ENCODE results near the gene MEIS3. TPM values are rescaled to one million over a fixed set of nuclear protein-coding genes. Genes with fewer than 3 reads are reported as not detected.
"Not testable (repeated sequence)": the region's sequence is repeated elsewhere in the genome, so short reads cannot be mapped to it uniquely, and the experiment has no call there.

The MEIS3 gene
- total and polyA plus RNA-seq, 2 experiments from 2014 or later = 20.1 to 56.1 TPM

GRCh38 chr19:47386582-47386981, 32.7 kb downstream of the MEIS3 start:
- H3F3A ChIP-seq (ENCODE audit: insufficient read depth); H3K4me1 ChIP-seq (ENCODE audit: insufficient read depth); H3K9ac ChIP-seq; DNase-seq; H2AFZ ChIP-seq; H3K36me3 ChIP-seq (ENCODE audit: low read depth); H4K20me1 ChIP-seq (ENCODE audit: insufficient read depth); H3K27ac ChIP-seq; H3K79me2 ChIP-seq (ENCODE audit: insufficient read depth); H3K9me3 ChIP-seq (ENCODE audit: low read depth); H3K9me2 ChIP-seq (ENCODE audit: insufficient read depth); H3K4me2 ChIP-seq (ENCODE audit: unreplicated experiment); H3K4me3 ChIP-seq; H3K27me3 ChIP-seq (replicated peaks; ENCODE audit: insufficient read depth): not testable (repeated sequence)
- in situ Hi-C loops (cut with MboI) = loop anchor here (10.0 kb wide), 1 partner anchor 92 kb away; no protein-coding TSS in a partner anchor
- 72 to 74% methylated on average over 11 to 12 of the region's 12 CpGs for WGBS, 2 experiments (ENCODE audit: low coverage in 1 of 2, low lambda C conversion rate in 2 of 2, missing lambda C conversion rate in 2 of 2)

- not testable (repeated sequence) for H2AFZ ChIP-seq; H3K27me3 ChIP-seq (replicated peaks; ENCODE audit: insufficient read depth); H3K79me2 ChIP-seq (ENCODE audit: insufficient read depth); H3K9me3 ChIP-seq (ENCODE audit: low read depth); DNase-seq; H3K9ac ChIP-seq; H3K4me2 ChIP-seq (ENCODE audit: unreplicated experiment); H3K4me3 ChIP-seq; H3K27ac ChIP-seq; H4K20me1 ChIP-seq (ENCODE audit: insufficient read depth); H3F3A ChIP-seq (ENCODE audit: insufficient read depth); H3K9me2 ChIP-seq (ENCODE audit: insufficient read depth); H3K4me1 ChIP-seq (ENCODE audit: insufficient read depth); H3K36me3 ChIP-seq (ENCODE audit: low read depth)
- WGBS, 2 experiments (ENCODE audit: low coverage in 1 of 2, low lambda C conversion rate in 2 of 2, missing lambda C conversion rate in 2 of 2) = 71 to 78% methylated on average over 4 of the region's 4 CpGs
- in situ Hi-C loops (cut with MboI) = loop anchor here (10.0 kb wide), 1 partner anchor 90 kb away; no protein-coding TSS in a partner anchor
These were observed 34.8 kb downstream of the MEIS3 start for GRCh38 chr19:47384533-47384932.

DNA sequence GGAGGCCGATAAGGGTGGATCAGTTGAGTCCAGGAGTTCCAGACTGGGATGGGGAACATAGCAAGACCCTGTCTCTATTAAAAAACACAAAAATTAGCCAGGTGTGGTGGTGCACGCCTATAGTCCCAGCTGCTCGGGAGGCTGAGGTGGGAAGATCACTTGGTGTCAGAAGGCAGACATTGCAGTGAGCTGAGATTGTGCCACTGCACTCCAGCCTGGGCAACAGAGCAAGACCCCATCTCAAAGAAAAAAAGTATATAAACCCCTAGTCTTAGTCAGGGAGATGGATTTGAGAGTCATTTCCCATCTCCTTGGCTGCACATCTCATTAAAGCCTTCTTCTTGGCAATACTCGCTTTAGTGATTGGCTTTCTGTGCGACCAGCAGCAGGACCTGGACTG, 35.4 kb downstream of the MEIS3 start:
- H2AFZ ChIP-seq; H3K79me2 ChIP-seq (ENCODE audit: insufficient read depth); H3K9me2 ChIP-seq (ENCODE audit: insufficient read depth); H3F3A ChIP-seq (ENCODE audit: insufficient read depth); H3K27me3 ChIP-seq (replicated peaks; ENCODE audit: insufficient read depth); H3K9me3 ChIP-seq (ENCODE audit: low read depth); H3K4me3 ChIP-seq; H3K4me1 ChIP-seq (ENCODE audit: insufficient read depth); H3K36me3 ChIP-seq (ENCODE audit: low read depth); H4K20me1 ChIP-seq (ENCODE audit: insufficient read depth); H3K4me2 ChIP-seq (ENCODE audit: unreplicated experiment); DNase-seq; H3K9ac ChIP-seq: not testable (repeated sequence)
- in situ Hi-C loops (cut with MboI) = loop anchor here (10.0 kb wide), 1 partner anchor 89 kb away; no protein-coding TSS in a partner anchor
- 55 to 64% methylated on average over 5 of the region's 5 CpGs for WGBS, 2 experiments (ENCODE audit: low coverage in 1 of 2, low lambda C conversion rate in 2 of 2, missing lambda C conversion rate in 2 of 2)
- 0 out of 2 replicates have a peak overlapping the region, but pooled peaks have one; percentile 14 for H3K27ac ChIP-seq

DNA sequence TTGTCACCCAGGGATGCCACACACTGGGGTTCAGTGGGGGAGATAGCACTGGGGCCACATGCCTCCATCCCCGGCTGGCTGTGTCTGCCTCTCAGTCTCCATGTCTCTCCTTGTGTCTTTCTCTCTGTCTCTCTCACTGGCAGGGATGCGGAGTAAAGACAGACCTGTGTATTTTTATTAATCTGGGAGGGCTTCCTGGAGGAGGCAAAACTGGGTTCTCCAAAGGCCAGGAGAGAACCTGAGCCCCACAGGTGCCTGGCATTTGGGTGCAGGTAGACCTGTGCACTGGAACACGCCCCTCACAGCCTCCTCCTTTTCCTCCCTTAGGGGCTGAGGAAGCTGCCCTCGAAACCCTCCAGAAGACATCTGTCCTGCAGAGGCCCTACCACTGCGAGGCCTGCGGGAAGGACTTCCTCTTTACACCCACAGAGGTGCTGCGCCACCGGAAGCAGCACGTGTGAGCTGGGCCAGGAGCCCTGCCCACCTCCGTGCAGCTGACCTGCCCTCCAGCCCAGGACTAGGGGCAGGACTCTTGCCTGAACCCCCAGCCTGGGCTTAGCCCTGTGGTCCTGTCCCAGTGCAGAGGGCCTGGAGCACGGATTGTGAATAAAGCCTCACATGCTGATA, 37.6 kb downstream of the MEIS3 start:
- DNase-seq = no peak
- in situ Hi-C loops (cut with MboI) = loop anchor here (10.0 kb wide), 1 partner anchor 87 kb away; no protein-coding TSS in a partner anchor
- WGBS, 2 experiments (ENCODE audit: low coverage in 1 of 2, low lambda C conversion rate in 2 of 2, missing lambda C conversion rate in 2 of 2) = 77 to 81% methylated on average over 10 to 11 of the region's 11 CpGs

DNA sequence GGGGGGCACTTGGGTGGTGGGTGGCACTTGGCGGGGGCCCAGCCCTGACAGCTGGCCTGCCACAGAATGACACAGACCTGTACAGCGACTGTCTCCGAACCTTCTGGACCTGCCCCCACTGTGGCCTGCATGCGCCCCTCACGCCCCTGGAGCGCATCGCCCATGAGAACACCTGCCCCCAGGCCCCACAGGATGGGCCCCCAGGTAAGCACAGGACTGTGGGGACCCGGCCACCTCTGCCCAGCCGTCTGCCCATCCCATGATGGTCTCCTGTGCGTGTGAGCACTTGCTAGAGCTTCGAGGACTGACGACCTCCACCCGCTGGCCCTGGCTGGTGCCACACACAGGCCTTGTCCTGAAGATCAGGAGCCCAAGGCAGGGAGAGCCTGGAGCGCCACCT, 38.2 kb downstream of the MEIS3 start:
- Histone ChIP-seq H2AFZ (no peak overlapping the region), H3K36me3 (ENCODE audit: low read depth) (no peaks in the 10 kb centered on the region; the same call in 1 of the 2 replicates), H3K4me1 (ENCODE audit: insufficient read depth) (no peaks in the 10 kb centered on the region; the same call in 1 of the 2 replicates), H3K9ac (no peak overlapping the region), H3K4me2 (ENCODE audit: unreplicated experiment) (no peak overlapping the region), H3F3A (ENCODE audit: insufficient read depth) (no peaks in the 10 kb centered on the region), H3K27me3 (replicated peaks; ENCODE audit: insufficient read depth) (no peaks in the 10 kb centered on the region), H3K79me2 (ENCODE audit: insufficient read depth) (no peaks in the 10 kb centered on the region), H3K27ac (no peak overlapping the region), H4K20me1 (ENCODE audit: insufficient read depth) (no peaks in the 10 kb centered on the region), H3K4me3 (no peak overlapping the region), H3K9me2 (ENCODE audit: insufficient read depth) (no peaks in the 10 kb centered on the region), H3K9me3 (ENCODE audit: low read depth) (no peaks in the 10 kb centered on the region)
- in situ Hi-C loops (cut with MboI) = loop anchor here (10.0 kb wide), 1 partner anchor 86 kb away; no protein-coding TSS in a partner anchor
- TF ChIP-seq EZH2 (IDR thresholded peaks at IDR 0.05; ENCODE audit: insufficient read depth, poor library complexity, severe bottlenecking) (no peak), EZH2phosphoT487 (IDR thresholded peaks at IDR 0.05; ENCODE audit: insufficient read depth, low read depth) (no peak)
- no peak for DNase-seq
- WGBS, 2 experiments (ENCODE audit: low coverage in 1 of 2, low lambda C conversion rate in 2 of 2, missing lambda C conversion rate in 2 of 2) = 92 to 97% methylated on average over 9 to 14 of the region's 14 CpGs

More for the DNA sequence above, 37.6 kb downstream of the MEIS3 start:
- Histone ChIP-seq H3K4me1 (ENCODE audit: insufficient read depth) (no peaks in the 10 kb centered on the region; the same call in 1 of the 2 replicates), H3K4me2 (ENCODE audit: unreplicated experiment) (no peak overlapping the region), H2AFZ (no peak overlapping the region), H3K9me3 (ENCODE audit: low read depth) (no peaks in the 10 kb centered on the region), H4K20me1 (ENCODE audit: insufficient read depth) (no peaks in the 10 kb centered on the region), H3K4me3 (no peak overlapping the region), H3K27ac (no peak overlapping the region), H3K27me3 (replicated peaks; ENCODE audit: insufficient read depth) (no peaks in the 10 kb centered on the region), H3K9ac (no peak overlapping the region), H3K9me2 (ENCODE audit: insufficient read depth) (no peaks in the 10 kb centered on the region), H3K36me3 (ENCODE audit: low read depth) (no peaks in the 10 kb centered on the region; the same call in 1 of the 2 replicates), H3F3A (ENCODE audit: insufficient read depth) (no peaks in the 10 kb centered on the region), H3K79me2 (ENCODE audit: insufficient read depth) (no peaks in the 10 kb centered on the region)
- TF ChIP-seq EZH2phosphoT487 (IDR thresholded peaks at IDR 0.05; ENCODE audit: insufficient read depth, low read depth) (no peak), EZH2 (IDR thresholded peaks at IDR 0.05; ENCODE audit: insufficient read depth, poor library complexity, severe bottlenecking) (no peak)
